H9 (cell line): Measurements from ENCODE around the gene MFSD12. TPM values are rescaled to one million over a fixed set of nuclear protein-coding genes. Genes with fewer than 3 reads are reported as not detected.

ENCODE experiments used
- DNase-seq: peaks from one replicate; pipeline ENCODE4 v3.0.0-alpha.2; 2017
- H2AFZ ChIP-seq: one replicate; pipeline ENCODE4 v1.6.1; 2013; ENCODE audit warnings: mild to moderate bottlenecking, low read length, control low read depth, moderate library complexity
- H2AK5ac ChIP-seq: 2 replicates; pipeline ENCODE4 v1.6.1; 2013; ENCODE audit warnings: low read length, control low read depth, mixed read lengths; ENCODE audit not compliant: insufficient read length
- H2BK120ac ChIP-seq: one replicate; pipeline ENCODE4 v1.6.1; 2013; ENCODE audit warnings: low read depth, mild to moderate bottlenecking, low read length, control low read depth, inconsistent platforms; ENCODE audit not compliant: poor library complexity, severe bottlenecking
- H2BK12ac ChIP-seq: 2 replicates; pipeline ENCODE4 v1.6.1; 2013; ENCODE audit warnings: low read length, control low read depth, mixed read lengths, low read depth; ENCODE audit not compliant: insufficient read length
- H2BK15ac ChIP-seq: 2 replicates; pipeline ENCODE4 v1.6.1; 2013; ENCODE audit warnings: low read depth, low read length, control low read depth
- H2BK20ac ChIP-seq: one replicate; pipeline ENCODE4 v1.6.1; 2013; ENCODE audit warnings: low read depth, mild to moderate bottlenecking, low read length, control low read depth, inconsistent platforms; ENCODE audit not compliant: poor library complexity, severe bottlenecking
- H2BK5ac ChIP-seq: 2 replicates; pipeline ENCODE4 v1.6.1; 2013; ENCODE audit warnings: low read length, control low read depth, mixed read lengths; ENCODE audit not compliant: insufficient read length
- H3K14ac ChIP-seq: 2 replicates; pipeline ENCODE4 v1.6.1; 2013; ENCODE audit warnings: low read length, control low read depth; ENCODE audit not compliant: insufficient read depth
- H3K18ac ChIP-seq: 2 replicates; pipeline ENCODE4 v1.6.1; 2013; ENCODE audit warnings: low read depth, mild to moderate bottlenecking, mixed read lengths, low read length, control low read depth; ENCODE audit not compliant: insufficient read length
- H3K23ac ChIP-seq: 2 replicates; pipeline ENCODE4 v1.6.1; 2013; ENCODE audit warnings: low read length, control low read depth, mixed read lengths, low read depth; ENCODE audit not compliant: insufficient read length
- H3K23me2 ChIP-seq: 2 replicates; pipeline ENCODE4 v1.6.1; 2013; ENCODE audit warnings: low read depth, mild to moderate bottlenecking, mixed read lengths, low read length, control low read depth; ENCODE audit not compliant: insufficient read length, poor library complexity, severe bottlenecking
- H3K27ac ChIP-seq: 2 replicates; pipeline ENCODE4 v1.5.1; 2013; ENCODE audit warnings: low read length, control low read depth, mixed read lengths, low read depth; ENCODE audit not compliant: insufficient read length
- H3K27me3 ChIP-seq: 2 replicates; pipeline ENCODE4 v1.6.1; 2013; ENCODE audit warnings: low read length, control low read depth, inconsistent platforms; ENCODE audit not compliant: insufficient read depth
- H3K4ac ChIP-seq: 2 replicates; pipeline ENCODE4 v1.6.1; 2013; ENCODE audit warnings: low read depth, mild to moderate bottlenecking, control low read depth, inconsistent platforms, low read length, moderate library complexity
- H3K4me1 ChIP-seq: 2 replicates; pipeline ENCODE4 v1.6.1; 2013; ENCODE audit warnings: low read length, control low read depth, inconsistent platforms; ENCODE audit not compliant: insufficient read depth
- H3K4me2 ChIP-seq: 2 replicates; pipeline ENCODE4 v1.6.1; 2013; ENCODE audit warnings: low read length, control low read depth, mixed read lengths; ENCODE audit not compliant: insufficient read length, insufficient read depth
- H3K56ac ChIP-seq: 2 replicates; pipeline ENCODE4 v1.6.1; 2013; ENCODE audit warnings: low read depth, mild to moderate bottlenecking, mixed read lengths, low read length, control low read depth; ENCODE audit not compliant: insufficient read length
- H3K79me1 ChIP-seq: 2 replicates; pipeline ENCODE4 v1.6.1; 2013; ENCODE audit warnings: low read depth, mild to moderate bottlenecking, moderate library complexity, low read length, control low read depth, inconsistent platforms; ENCODE audit not compliant: insufficient read depth, poor library complexity, severe bottlenecking
- H3K79me2 ChIP-seq: 2 replicates; pipeline ENCODE4 v1.6.1; 2013; ENCODE audit warnings: low read length, control low read depth, inconsistent platforms; ENCODE audit not compliant: insufficient read depth
- H3K9ac ChIP-seq: 2 replicates; pipeline ENCODE4 v1.6.1; 2013; ENCODE audit warnings: low read length, control low read depth, mixed read lengths; ENCODE audit not compliant: insufficient read length; ENCODE audit errors: extremely low read depth
- H3K9me3 ChIP-seq: one replicate; pipeline ENCODE4 v1.6.1; 2013; ENCODE audit warnings: low read depth, low read length, inconsistent platforms; ENCODE audit not compliant: control insufficient read depth
- H3T11ph ChIP-seq: one replicate; pipeline ENCODE4 v1.6.1; 2013; ENCODE audit warnings: mild to moderate bottlenecking, low read length, control low read depth, inconsistent platforms
- H4K20me1 ChIP-seq: one replicate; pipeline ENCODE4 v1.6.1; 2013; ENCODE audit not compliant: control insufficient read depth, insufficient read length, insufficient read depth
- H4K5ac ChIP-seq: 2 replicates; pipeline ENCODE4 v1.6.1; 2013; ENCODE audit warnings: low read depth, mild to moderate bottlenecking, mixed read lengths, low read length, control low read depth; ENCODE audit not compliant: insufficient read length
- H4K8ac ChIP-seq: replicated peaks from 2 replicates; pipeline ENCODE4 v1.6.1; 2013; ENCODE audit warnings: low read length, control low read depth, mixed read lengths, low read depth; ENCODE audit not compliant: insufficient read length
- H4K91ac ChIP-seq: 2 replicates; pipeline ENCODE4 v1.6.1; 2013; ENCODE audit warnings: low read depth, mild to moderate bottlenecking, moderate library complexity, mixed read lengths, low read length, control low read depth; ENCODE audit not compliant: insufficient read length
- H3K27ac Mint-ChIP-seq, 3 experiments: 2 replicates in 2 of 3; 3 replicates in 1 of 3; pipeline ENCODE4 v1.8.0; 2020 to 2021; ENCODE audit warnings: mixed read lengths in 3 of 3, mild to moderate bottlenecking in 1 of 3, moderate library complexity in 1 of 3
- H3K27me3 Mint-ChIP-seq: 2 replicates; pipeline ENCODE4 v1.8.0; 2021; ENCODE audit warnings: low read depth, mild to moderate bottlenecking, moderate library complexity, mixed read lengths
- H3K36me3 Mint-ChIP-seq, 3 experiments: 2 replicates in 2 of 3; 3 replicates in 1 of 3; pipeline ENCODE4 v1.8.0; 2020 to 2021; ENCODE audit warnings: low read depth in 3 of 3, mixed read lengths in 3 of 3; ENCODE audit not compliant: insufficient read depth in 1 of 3
- H3K4me1 Mint-ChIP-seq, 2 experiments: 2 replicates each; pipeline ENCODE4 v1.8.0; 2020; ENCODE audit warnings: mixed read lengths in 2 of 2
- H3K4me3 Mint-ChIP-seq, 2 experiments: 2 replicates in 1 of 2; 3 replicates in 1 of 2; pipeline ENCODE4 v1.8.0; 2020 to 2021; ENCODE audit warnings: mild to moderate bottlenecking in 2 of 2, mixed read lengths in 2 of 2, moderate library complexity in 1 of 2
- H3K9me3 Mint-ChIP-seq, 2 experiments: 2 replicates in 1 of 2; 3 replicates in 1 of 2; pipeline ENCODE4 v1.8.0; 2020; ENCODE audit warnings: mild to moderate bottlenecking in 2 of 2, mixed read lengths in 2 of 2, moderate library complexity in 1 of 2
- CTCF ChIP-seq: fragments of 200-600 bp; sonication (generic); conservative IDR thresholded peaks from 3 replicates; pipeline ENCODE4 v1.8.0; 2021; ENCODE audit warnings: antibody characterized with exemption, mild to moderate bottlenecking
- WGBS: extraction: QIAGEN DNeasy Blood & Tissue Kit; methylation state at CpG from one replicate; pipeline ENCODE4 v1.1.7; 2013; ENCODE audit warnings: missing lambda C conversion rate, low lambda C conversion rate, mixed read lengths; ENCODE audit not compliant: insufficient read length; ENCODE audit errors: extremely low coverage; 5-methylcytosine and 5-hydroxymethylcytosine counted together
- total RNA-seq: library from RNA; stranded (reverse); gene quantifications from 2 replicates; pipeline ENCODE4 v1.2.1, GENCODE V29; 2021

The MFSD12 gene
- total RNA-seq, 1 experiment from 2014 or later, result 58.8 TPM

DNA sequence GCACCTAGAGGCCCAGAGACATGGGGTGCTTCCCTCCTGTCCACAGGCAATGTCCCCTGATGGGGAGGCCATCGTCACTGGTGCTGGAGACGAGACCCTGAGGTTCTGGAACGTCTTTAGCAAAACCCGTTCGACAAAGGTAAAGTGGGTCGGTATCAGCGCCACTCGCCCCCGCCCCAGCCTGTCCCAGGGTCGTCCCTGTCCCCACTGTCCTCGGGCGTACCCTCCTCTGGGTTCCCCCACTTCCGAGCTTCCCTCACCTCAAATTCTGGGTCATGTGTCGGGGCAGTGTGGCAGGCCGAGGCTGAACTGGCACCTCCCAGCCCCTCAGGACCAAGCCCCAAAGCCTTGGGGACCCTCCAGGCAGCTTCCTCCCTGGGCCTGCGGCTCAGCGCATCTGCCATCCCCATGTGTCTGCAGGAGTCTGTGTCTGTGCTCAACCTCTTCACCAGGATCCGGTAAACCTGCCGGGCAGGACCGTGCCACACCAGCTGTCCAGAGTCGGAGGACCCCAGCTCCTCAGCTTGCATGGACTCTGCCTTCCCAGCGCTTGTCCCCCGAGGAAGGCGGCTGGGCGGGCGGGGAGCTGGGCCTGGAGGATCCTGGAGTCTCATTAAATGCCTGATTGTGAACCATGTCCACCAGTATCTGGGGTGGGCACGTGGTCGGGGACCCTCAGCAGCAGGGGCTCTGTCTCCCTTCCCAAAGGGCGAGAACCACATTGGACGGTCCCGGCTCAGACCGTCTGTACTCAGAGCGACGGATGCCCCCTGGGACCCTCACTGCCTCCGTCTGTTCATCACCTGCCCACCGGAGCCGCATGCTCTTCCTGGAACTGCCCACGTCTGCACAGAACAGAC lies 22.8 kb downstream of the MFSD12 start:
- DNase-seq, result no peak
- Histone ChIP-seq H4K5ac (no peak overlapping the region), H3T11ph (no peak overlapping the region), H3K14ac (no peak overlapping the region), H4K20me1 (no peaks in the 10 kb centered on the region), H3K27me3 (no peaks in the 10 kb centered on the region), H3K27ac (no peak overlapping the region), H3K4ac (no peak overlapping the region), H2BK12ac (no peak overlapping the region), H2BK120ac (no peak overlapping the region), H2BK15ac (no peak overlapping the region), H4K91ac (no peak overlapping the region), H2BK20ac (no peak overlapping the region), H4K8ac (no peak overlapping the region), H3K9me3 (no peaks in the 10 kb centered on the region), H2AK5ac (no peak overlapping the region), H2AFZ (no peak overlapping the region), H3K23ac (no peak overlapping the region), H3K79me2 (no peaks in the 10 kb centered on the region), H3K4me2 (no peak overlapping the region), H3K18ac (no peak overlapping the region), H3K56ac (no peak overlapping the region), H3K9ac (no peak overlapping the region), H3K4me1 (no peaks in the 10 kb centered on the region), H3K79me1 (no peaks in the 10 kb centered on the region), H2BK5ac (no peak overlapping the region), H3K23me2 (no peaks in the 10 kb centered on the region)
- WGBS, result no CpG with 5 or more reads among the region's 38 CpGs
- peak overlapping the region in 1 of 3 experiments; percentile 20; a peak in 3 of 7 replicates for H3K27ac Mint-ChIP-seq
- no peak for TF ChIP-seq CTCF
- peaks cover 6 to 14% of the 10 kb centered on the region in 2 experiments; a peak in 3 of 4 replicates for H3K4me1 Mint-ChIP-seq
- H3K27me3 Mint-ChIP-seq, result no peaks in the 10 kb centered on the region; the same call in 1 of the 2 replicates
- H3K4me3 Mint-ChIP-seq, result no peak overlapping the region; a peak in 1 of 5 replicates
- peaks cover 17 to 54% (median 53%) of the 10 kb centered on the region in 3 experiments; a peak in 6 of 7 replicates for H3K36me3 Mint-ChIP-seq
- no peaks in the 10 kb centered on the region for H3K9me3 Mint-ChIP-seq
